ENCODE results near the gene SCYGR6.

GRCh38 chr2:227739351-227739750 is 14.8 kb upstream of the SCYGR6 start:
- TF ChIP-seq BRCA1 (IDR thresholded peaks at IDR 0.05) (no peak), BRCA1 (CRISPR knock-in tag; IDR thresholded peaks at IDR 0.05) (no peak), YY1 (IDR thresholded peaks at IDR 0.05; ENCODE audit: borderline replicate concordance in 1 of 3, control insufficient read depth in 1 of 3, extremely low read depth in 1 of 3, insufficient read depth in 3 of 3, insufficient read length in 1 of 3, insufficient replicate concordance in 2 of 3, low read depth in 1 of 3, low read length in 2 of 3) (no peak), SMARCC2 (IDR thresholded peaks at IDR 0.05; ENCODE audit: low read depth) (no peak), CCNT2 (IDR thresholded peaks at IDR 0.05; ENCODE audit: borderline replicate concordance, extremely low read depth, insufficient read length, low read depth, low read length) (no peak), CTCF (IDR thresholded peaks at IDR 0.05 in 2 of 3, conservative IDR thresholded peaks at IDR 0.05 in 1 of 3; ENCODE audit: insufficient read depth in 2 of 3, low read depth in 1 of 3, low read length in 3 of 3) (no peak), PKNOX1 (IDR thresholded peaks at IDR 0.05) (no peak), SMC3 (conservative IDR thresholded peaks at IDR 0.05; ENCODE audit: insufficient read depth, low read depth, low read length) (no peak), POLR2A (conservative IDR thresholded peaks at IDR 0.05) (no peak), ZBTB33 (CRISPR knock-in tag; IDR thresholded peaks at IDR 0.05) (no peak), ZNF133 (CRISPR knock-in tag; IDR thresholded peaks at IDR 0.05) (no peak), MTA1 (IDR thresholded peaks at IDR 0.05; ENCODE audit: borderline replicate concordance) (no peak)

Measured in K562 (cell line).